ENCODE results near the gene ARAP3. TPM values are rescaled to one million over a fixed set of nuclear protein-coding genes. Genes with fewer than 3 reads are reported as not detected.
"Not testable (repeated sequence)": the region's sequence is repeated elsewhere in the genome, so short reads cannot be mapped to it uniquely, and the experiment has no call there.

ARAP3 gene
- total and polyA plus RNA-seq, 9 of the 15 experiments (the other 6 are each of a cell fraction or from before 2014, with no cell fraction given), result 0.83 to 25.7 (median 6.4) TPM

GRCh38 chr5:141725891-141726290, 43.9 kb upstream of the ARAP3 start (continued):
- no peak for TF ChIP-seq NR2C2 (CRISPR knock-in tag; IDR thresholded peaks at IDR 0.05)
- TF ChIP-seq NR2C2 (tag; IDR thresholded peaks at IDR 0.05), result no peak
- no peak for TF ChIP-seq VEZF1 (CRISPR knock-in tag; IDR thresholded peaks at IDR 0.05)
- TF ChIP-seq CBFB (CRISPR knock-in tag; IDR thresholded peaks at IDR 0.05), result no peak
- TF ChIP-seq NRF1 (conservative IDR thresholded peaks at IDR 0.05 in 1 of 2, IDR thresholded peaks at IDR 0.05 in 1 of 2), result no peak

GRCh38 chr5:141725174-141725573, 43.1 kb upstream of the ARAP3 start:
- H3K4me3 ChIP-seq, result not testable (repeated sequence)

More at GRCh38 chr5:141725174-141725573, 43.1 kb upstream of the ARAP3 start:
- in situ Hi-C loops (cut with MboI); H3K27me3 ChIP-seq (ENCODE audit: control insufficient read depth in 2 of 2, insufficient read depth in 2 of 2, low read length in 2 of 2); H3K4me1 ChIP-seq (replicated peaks in 1 of 2; ENCODE audit: control insufficient read depth in 2 of 2, insufficient read depth in 2 of 2, low read length in 2 of 2); H3K36me3 ChIP-seq (ENCODE audit: control insufficient read depth, insufficient read depth, low read length); intact Hi-C loops (cut with micrococcal nuclease); H3K9me1 ChIP-seq (ENCODE audit: control insufficient read depth, insufficient read depth, low read length); DNase-seq (ENCODE audit: extremely low read depth in 1 of 4, low spot score in 3 of 4); H2AFZ ChIP-seq (ENCODE audit: low read depth, low read length); H3K79me2 ChIP-seq (ENCODE audit: control insufficient read depth, insufficient read depth, low read length); H4K20me1 ChIP-seq (replicated peaks; ENCODE audit: control insufficient read depth, insufficient read depth, low read length); ATAC-seq; H3K9ac ChIP-seq (ENCODE audit: insufficient read depth in 1 of 2, low read depth in 2 of 2, low read length in 2 of 2); POLR2A ChIA-PET; CTCF ChIA-PET (ENCODE audit: low intra/inter-chr PET ratio); FAIRE-seq; H3K9me3 ChIP-seq (replicated peaks; ENCODE audit: control insufficient read depth, insufficient read depth, low read depth, low read length); H3K27ac ChIP-seq (ENCODE audit: extremely low read depth, low read depth, low read length); H3K4me2 ChIP-seq (ENCODE audit: insufficient read depth, low read length); BruUV-seq (replicated peaks): not testable (repeated sequence)
- WGBS (ENCODE audit: insufficient coverage, low coverage, missing lambda C conversion rate), result 3% methylated on average over 5 of the region's 5 CpGs

All from K562 (cell line).